Body of pancreas (tissue), 4 donors: Measurements from ENCODE around the gene DFFA. TPM values are rescaled to one million over a fixed set of nuclear protein-coding genes. Genes with fewer than 3 reads are reported as not detected.
"Not testable (repeated sequence)": the region's sequence is repeated elsewhere in the genome, so short reads cannot be mapped to it uniquely, and the experiment has no call there.

Experiments used
- ATAC-seq: fragments of 150-250 bp; one replicate; pipeline ENCODE4 v1.9.1; 2016
- DNase-seq, 4 donors: peaks; one replicate each; pipeline ENCODE4 v3.0.0-alpha.2; 2019
- H3K27ac ChIP-seq, 4 donors: fragments of 200-600 bp; sonication (generic); 1 replicate in 3 of 4; 2 replicates in 1 of 4; pipeline versions ENCODE4 v1.5.1 to v1.6.1; 2016 to 2019; ENCODE audit warnings: mild to moderate bottlenecking in 1 of 4, mixed read lengths in 1 of 4, moderate library complexity in 1 of 4
- H3K27me3 ChIP-seq, 2 donors: fragments of 200-600 bp; sonication (generic); one replicate each; pipeline ENCODE4 v1.6.0; 2016; ENCODE audit warnings: mild to moderate bottlenecking in 1 of 2
- H3K36me3 ChIP-seq, 2 donors: fragments of 200-600 bp; sonication (generic); replicated peaks in 1 of 2; 2 replicates each; pipeline ENCODE4 v1.5.1; 2016; ENCODE audit warnings: low read depth in 2 of 2; ENCODE audit not compliant: insufficient read depth in 1 of 2
- H3K4me1 ChIP-seq: fragments of 200-600 bp; sonication (generic); one replicate; pipeline ENCODE4 v1.6.0; 2016
- H3K4me3 ChIP-seq, 2 donors: fragments of 200-600 bp; sonication (generic); 1 replicate in 1 of 2; 2 replicates in 1 of 2; pipeline ENCODE4 v1.5.1; 2016 to 2019
- H3K9me3 ChIP-seq, 3 donors: fragments of 200-600 bp; sonication (generic); 1 replicate in 2 of 3; 2 replicates in 1 of 3; pipeline ENCODE4 v1.5.1; 2016
- CTCF ChIP-seq, 7 experiments: fragments of 450-650 bp in 4 of 7; fragments of 200-600 bp in 3 of 7; sonication (generic) in 3 of 7; IDR thresholded peaks; one replicate each; pipeline ENCODE4 v1.5.1; 2016 to 2019; ENCODE audit warnings: antibody characterized with exemption in 7 of 7
- POLR2A ChIP-seq, 3 donors: fragments of 450-650 bp; IDR thresholded peaks; one replicate each; pipeline ENCODE4 v1.6.1; 2016; ENCODE audit warnings: antibody characterized with exemption in 3 of 3, mild to moderate bottlenecking in 2 of 3
- WGBS, 2 donors: methylation state at CpG; one replicate each; pipeline ENCODE4 v1.1.5; 2017; 5-methylcytosine and 5-hydroxymethylcytosine counted together
- intact Hi-C: fragments of 100-400 bp; cut with DNase I; formaldehyde crosslinking; loops from one replicate; pipeline ENCODE4 v1.15.1; 2023
- total RNA-seq, 2 donors: library from RNA; depleted of rRNA; stranded (reverse); fragments of >200 nt; gene quantifications; one replicate each; pipeline ENCODE4 v1.1.0, GENCODE V29; 2016

DFFA gene
- total RNA-seq, 2 donors from 2014 or later: 13.5 TPM

GRCh38 chr1:10479296-10479695 is 7.0 kb upstream of the DFFA start:
- ATAC-seq (no peak), DNase-seq (no peak)
- Histone ChIP-seq H3K9me3 (no peaks in the 10 kb centered on the region), H3K4me1 (peaks cover 18% of the 10 kb centered on the region), H3K4me3 (no peak overlapping the region), H3K27ac (no peak overlapping the region), H3K36me3 (no peaks in the 10 kb centered on the region), H3K27me3 (no peaks in the 10 kb centered on the region)
- 71 to 79% methylated on average over 8 of the region's 8 CpGs for WGBS, 2 donors
- intact Hi-C loops: no loop called here
- no peak for TF ChIP-seq POLR2A (IDR thresholded peaks at IDR 0.05)
- no peak for TF ChIP-seq CTCF (IDR thresholded peaks at IDR 0.05)

GRCh38 chr1:10475510-10475909 is 3.2 kb upstream of the DFFA start:
- peaks cover 32% of the 10 kb centered on the region for H3K4me1 ChIP-seq
- peak overlapping the region in 3 of 4 donors; percentile 54 to 79 (median 55) for H3K27ac ChIP-seq
- DNase-seq (no peak), ATAC-seq (no peak)
- TF ChIP-seq POLR2A (IDR thresholded peaks at IDR 0.05): no peak
- TF ChIP-seq CTCF (IDR thresholded peaks at IDR 0.05): no peak
- WGBS, 2 donors: 0 to 1% methylated on average over 13 of the region's 13 CpGs
- H3K27me3 ChIP-seq: no peaks in the 10 kb centered on the region
- peak overlapping the region; percentile 87 to 99 for H3K4me3 ChIP-seq
- H3K9me3 ChIP-seq: no peaks in the 10 kb centered on the region
- no peaks in the 10 kb centered on the region for H3K36me3 ChIP-seq
- intact Hi-C loops: no loop called here

- Histone ChIP-seq H3K27me3 (no peaks in the 10 kb centered on the region), H3K4me3 (peak within 1 kb of the TSS; percentile 87 to 99), H3K27ac (peak within 1 kb of the TSS; percentile 54 to 79 (median 58)), H3K36me3 (no peaks in the 10 kb centered on the region), H3K4me1 (peaks cover 32% of the 10 kb centered on the region), H3K9me3 (no peaks in the 10 kb centered on the region)
- WGBS, 2 donors: 9 to 23% methylated on average over 22 to 48 of the region's 50 CpGs
- peak; percentile 85 for ATAC-seq
- TF ChIP-seq POLR2A (IDR thresholded peaks at IDR 0.05): peak in 2 of 3 donors; percentile 46 to 53
- TF ChIP-seq CTCF (IDR thresholded peaks at IDR 0.05): no peak
- intact Hi-C loops: no loop called here
- peak; percentile 86 to 89 (median 86) for DNase-seq
Observed at GRCh38 chr1:10474613-10475507, 2.5 kb upstream of the DFFA start, which contains the start of gene PEX14. Gene PEX14, plus strand, starts transcription at chr1:10474950. Its CDS starts 17 bp downstream, at chr1:10474967.

- H3K27me3 ChIP-seq, intact Hi-C loops, H3K36me3 ChIP-seq, DNase-seq, H3K9me3 ChIP-seq, ATAC-seq: not testable (repeated sequence)
- peak overlapping the region; percentile 87 to 99 for H3K4me3 ChIP-seq
- WGBS, 2 donors: 79 to 82% methylated on average over 10 of the region's 10 CpGs
- peak overlapping the region in 3 of 4 donors; percentile 54 to 79 (median 55) for H3K27ac ChIP-seq
- H3K4me1 ChIP-seq: peaks cover 32% of the 10 kb centered on the region
Observed at GRCh38 chr1:10474309-10474612, 1.9 kb upstream of the DFFA start.

GRCh38 chr1:10473145-10473765 is 926 bp upstream of the DFFA start:
- WGBS, 2 donors: 83 to 88% methylated on average over 23 of the region's 23 CpGs
- Histone ChIP-seq H3K36me3 (peaks cover 0 to 2% of the 10 kb centered on the region in 2 donors), H3K27me3 (no peaks in the 10 kb centered on the region), H3K9me3 (no peaks in the 10 kb centered on the region), H3K27ac (peak overlapping the region in 1 of 4 donors; percentile 68), H3K4me3 (no peak overlapping the region), H3K4me1 (peaks cover 32% of the 10 kb centered on the region)
- intact Hi-C loops: no loop called here
- TF ChIP-seq POLR2A (IDR thresholded peaks at IDR 0.05): no peak
- no peak for TF ChIP-seq CTCF (IDR thresholded peaks at IDR 0.05)
- ATAC-seq: no peak
- DNase-seq: no peak
